DMS153 treated with DMSO at 0.1 percent for 48 hours (cell line): ENCODE data around the gene CSNK1G2.
"Not testable (repeated sequence)": the region's sequence is repeated elsewhere in the genome, so short reads cannot be mapped to it uniquely, and the experiment has no call there.

Experiments
- DNase-seq: peaks from one replicate; lab custom pipeline; 2025; ENCODE audit not compliant: unreplicated experiment; lab: John Stamatoyannopoulos, UW

The CSNK1G2 gene

GRCh38 chr19:1986357-1987162 lies 45.6 kb downstream of the CSNK1G2 start:
- DNase-seq: no peak

DNA sequence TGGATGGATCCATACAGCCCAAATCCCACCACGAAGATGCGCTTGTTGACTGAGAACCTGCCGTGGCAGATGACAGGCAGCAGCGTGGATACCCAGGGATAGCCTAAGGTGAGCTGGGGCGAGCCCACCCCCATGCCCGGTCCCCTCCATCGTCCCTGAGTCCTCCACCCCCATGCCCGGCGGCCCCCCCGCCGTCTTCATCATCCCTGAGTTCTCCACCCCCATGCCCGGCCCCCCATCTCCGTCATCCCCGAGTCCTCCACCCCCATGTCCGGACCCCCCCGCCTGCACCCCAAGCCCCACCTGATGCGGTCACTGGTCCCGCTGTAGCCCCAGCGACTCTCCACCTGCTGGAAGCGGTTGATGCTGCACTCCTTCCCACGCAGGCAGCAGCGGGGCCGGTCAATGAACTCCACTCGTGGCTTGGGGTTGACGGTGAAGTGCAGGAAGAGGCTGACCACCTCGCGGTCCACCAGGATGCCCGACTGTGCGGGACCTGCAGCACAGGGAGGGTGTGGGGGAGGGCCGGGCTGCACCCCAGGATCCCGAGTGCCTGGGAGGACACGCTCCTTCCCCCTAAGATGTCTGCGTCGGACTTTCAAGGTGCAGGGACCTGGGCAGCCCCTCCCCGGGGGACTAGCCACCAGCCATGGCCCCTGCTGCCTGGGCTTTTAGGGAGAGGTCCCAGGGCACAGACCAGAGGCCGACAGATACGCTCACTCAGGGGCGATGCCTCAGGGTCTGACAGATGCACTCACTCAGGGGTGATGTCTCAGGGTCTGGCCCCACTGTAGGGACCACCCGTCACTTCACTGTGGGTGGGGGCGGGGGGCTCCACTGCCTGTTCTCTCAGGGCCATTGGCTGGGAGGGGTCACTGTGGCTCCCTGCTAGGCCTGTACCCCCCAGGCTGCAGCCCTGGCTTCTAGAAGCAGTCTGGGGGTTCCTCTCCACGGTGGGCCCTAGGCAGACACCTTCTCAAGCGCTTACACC lies 46.5 kb downstream of the CSNK1G2 start:
- no peak for DNase-seq

DNA sequence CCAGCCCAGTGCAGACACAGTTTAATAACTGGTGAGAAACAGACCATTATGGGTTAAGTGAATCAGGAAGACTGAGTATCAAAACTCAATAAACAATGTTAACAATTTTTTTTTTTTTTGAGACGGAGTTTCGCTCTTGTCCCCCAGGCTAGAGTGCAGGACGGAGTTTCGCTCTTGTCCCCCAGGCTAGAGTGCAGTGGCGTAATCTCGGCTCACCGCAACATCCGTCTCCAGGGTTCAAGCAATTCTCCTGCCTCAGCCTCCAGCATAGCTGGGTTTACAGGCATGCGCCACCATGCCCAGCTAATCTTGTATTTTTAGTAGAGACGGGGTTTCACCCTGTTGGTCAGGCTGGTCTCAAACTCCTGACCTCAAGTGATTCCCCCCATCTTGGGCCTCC lies 47.5 kb downstream of the CSNK1G2 start:
- not testable (repeated sequence) for DNase-seq

- DNase-seq: no peak
Observed at GRCh38 chr19:1989513-1990229, 48.7 kb downstream of the CSNK1G2 start.

GRCh38 chr19:1990230-1991017 lies 49.5 kb downstream of the CSNK1G2 start:
- no peak for DNase-seq

GRCh38 chr19:1991018-1991913 lies 50.3 kb downstream of the CSNK1G2 start:
- DNase-seq: no peak

DNA sequence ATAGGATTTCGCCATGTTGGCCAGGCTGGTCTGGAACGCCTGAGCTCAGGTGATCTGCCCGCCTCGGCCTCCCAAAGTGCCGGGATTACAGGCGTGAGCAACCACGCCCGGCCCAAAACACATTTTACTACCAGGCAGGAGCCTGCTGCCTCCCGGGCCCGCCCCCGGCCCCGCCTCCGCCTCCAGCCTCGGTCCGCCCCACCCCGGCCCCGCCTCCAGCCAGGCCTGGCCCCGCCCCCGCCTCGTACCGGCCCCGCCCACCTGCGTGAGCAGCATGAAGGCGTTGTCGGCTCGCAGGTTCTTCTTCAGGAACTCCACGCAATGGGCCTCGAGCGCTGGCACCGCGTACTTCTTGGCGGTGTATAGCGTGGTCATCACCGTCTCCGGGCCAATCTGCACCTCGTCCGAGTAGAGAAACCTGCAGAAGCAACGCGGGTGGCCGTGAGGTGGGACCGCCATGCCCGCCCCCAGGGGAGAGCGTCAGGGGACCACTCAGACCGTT lies 51.8 kb downstream of the CSNK1G2 start:
- DNase-seq: no peak

GRCh38 chr19:1997353-1998233 lies 56.6 kb downstream of the CSNK1G2 start:
- DNase-seq: no peak

- no peak for DNase-seq
Observed at GRCh38 chr19:1998712-1999708, 58.0 kb downstream of the CSNK1G2 start.

GRCh38 chr19:1999856-2000515 lies 59.0 kb downstream of the CSNK1G2 start:
- DNase-seq: no peak

DNA sequence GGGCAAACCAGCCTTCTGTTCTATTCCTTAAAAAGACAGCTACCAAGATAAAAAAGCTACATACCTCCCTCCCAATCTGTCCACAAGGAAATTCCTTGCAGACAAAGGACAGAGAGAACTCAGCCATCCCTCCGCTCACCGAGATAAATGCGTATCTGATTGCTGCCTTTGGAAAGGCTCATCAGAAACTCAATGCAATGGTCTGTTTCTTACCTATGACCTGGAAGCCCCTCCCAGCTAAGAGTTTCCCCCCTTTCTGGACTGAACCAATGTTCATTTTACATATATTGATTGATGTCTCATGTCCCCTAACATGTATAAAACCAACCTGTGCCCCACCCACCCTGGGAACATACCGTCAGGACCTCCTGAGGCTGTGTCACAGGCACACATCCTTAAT lies 62.9 kb downstream of the CSNK1G2 start:
- no peak for DNase-seq

DNA sequence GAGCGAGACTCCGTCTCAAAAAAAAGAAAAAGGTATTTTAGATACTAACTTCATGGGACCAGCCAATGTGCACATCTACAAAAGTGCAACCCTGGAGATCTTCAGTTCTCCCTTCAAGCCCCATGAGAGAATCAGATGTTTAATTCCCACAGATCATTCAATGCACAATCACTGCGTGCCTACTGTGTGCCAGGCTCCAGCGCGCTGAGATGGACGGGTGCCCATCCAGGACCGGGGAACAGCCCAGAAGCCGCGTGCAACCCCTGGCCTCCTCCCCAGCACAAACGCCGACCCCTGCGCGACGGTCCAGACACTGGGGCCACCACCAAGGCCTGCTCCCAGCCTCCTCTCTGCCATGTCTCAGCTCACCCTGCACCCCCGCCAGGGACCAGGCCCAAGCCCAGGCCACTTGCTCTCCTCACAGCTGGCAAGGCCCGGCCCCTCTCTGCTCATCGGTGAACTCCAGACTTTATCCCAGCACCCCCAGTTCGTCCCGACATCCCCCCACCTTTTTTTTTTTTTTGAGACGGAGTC lies 69.2 kb downstream of the CSNK1G2 start:
- no peak for DNase-seq

DNA sequence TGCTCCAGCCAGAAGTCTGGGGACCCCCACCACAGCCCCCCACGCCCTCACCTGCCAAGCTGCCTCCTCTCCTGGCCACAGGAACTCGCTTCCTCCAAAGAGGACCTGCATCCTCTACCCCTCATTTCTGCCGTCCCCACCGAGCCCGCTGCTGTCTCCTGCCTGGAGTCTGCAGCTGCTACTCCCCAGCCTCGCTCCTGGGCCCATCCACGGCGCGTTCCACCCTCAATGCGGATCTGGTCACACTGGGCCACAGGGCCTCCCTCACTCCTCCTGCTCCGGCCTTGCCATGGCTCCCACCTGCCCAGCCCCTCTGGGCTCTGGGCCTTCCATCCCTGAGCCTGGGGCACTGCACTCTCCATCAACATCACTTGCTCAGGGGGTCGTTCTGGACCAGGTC lies 70.2 kb downstream of the CSNK1G2 start:
- DNase-seq: no peak

GRCh38 chr19:2012941-2013682 lies 72.1 kb downstream of the CSNK1G2 start:
- no peak for DNase-seq

GRCh38 chr19:2013683-2013961 lies 72.7 kb downstream of the CSNK1G2 start:
- no peak for DNase-seq

DNA sequence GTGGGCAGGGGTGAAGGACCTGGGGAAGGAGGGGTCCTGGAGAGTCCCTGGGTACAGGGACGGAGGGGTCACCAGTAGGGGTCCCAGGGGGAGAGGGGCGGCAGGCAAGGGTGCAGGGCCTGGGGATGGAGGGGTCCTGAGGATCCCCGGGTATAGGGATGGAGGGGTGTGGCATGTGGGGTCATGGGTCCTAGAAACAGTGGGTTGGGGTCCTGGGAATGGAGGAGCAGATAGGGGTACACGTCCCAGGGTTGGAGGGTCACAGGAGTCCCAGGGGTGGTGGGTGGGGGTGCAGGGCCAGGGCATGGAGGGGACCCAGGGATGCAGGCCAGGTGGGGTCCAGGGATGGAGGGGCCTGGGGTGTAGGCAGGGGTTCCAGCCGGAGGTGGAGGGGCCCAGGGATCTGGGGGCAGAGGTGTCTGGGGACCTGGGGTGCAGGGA lies 73.2 kb downstream of the CSNK1G2 start:
- DNase-seq: no peak
